Right kidney (tissue), 9 donors: ENCODE measurements around the gene TOP3B.

ENCODE experiments used
- DNase-seq: peaks from one replicate; pipeline ENCODE4 v3.0.0-alpha.2; 2016
- long read RNA-seq, 8 donors: transcript quantifications; one replicate each; lab custom pipeline, GENCODE V29; 2026

The TOP3B gene
- long read RNA-seq, donor 1, partial matches to known transcripts, result 10 of 11 reads
- long read RNA-seq, donor 1, other reads (novel, unspliced or antisense), result 0 of 11 reads
- long read RNA-seq, donor 2, partial matches to known transcripts, result 0 of 1 reads
- long read RNA-seq, donor 2, other reads (novel, unspliced or antisense), result 0 of 1 reads
- long read RNA-seq, donor 3, result 0 reads
- long read RNA-seq, donor 4, partial matches to known transcripts, result 10 of 12 reads
- long read RNA-seq, donor 4, other reads (novel, unspliced or antisense), result 0 of 12 reads
- long read RNA-seq, donor 5, partial matches to known transcripts, result 8 of 12 reads
- long read RNA-seq, donor 5, other reads (novel, unspliced or antisense), result 0 of 12 reads
- long read RNA-seq, donor 6, partial matches to known transcripts, result 6 of 8 reads
- long read RNA-seq, donor 6, other reads (novel, unspliced or antisense), result 0 of 8 reads
- long read RNA-seq, donor 7, transcript TOP3B-201 (18 exons, 2,863 nt), result major isoform, 5 of 6 reads
- long read RNA-seq, donor 7, partial matches to known transcripts, result 0 of 6 reads
- long read RNA-seq, donor 7, other reads (novel, unspliced or antisense), result 0 of 6 reads
- long read RNA-seq, donor 8, partial matches to known transcripts, result 10 of 11 reads
- long read RNA-seq, donor 8, other reads (novel, unspliced or antisense), result 0 of 11 reads

GRCh38 chr22:21982338-21982965 is at the start of gene TOP3B:
TSS of gene TOP3B (minus strand) at chr22:21982787. CDS start at chr22:21975709, 7,078 bp downstream.
- DNase-seq, result peak; percentile 81

- no peak for DNase-seq
Measured at GRCh38 chr22:22031183-22031945, 48.8 kb upstream of the TOP3B start.

- no peak for DNase-seq
Measured at GRCh38 chr22:22030493-22031182, 48.1 kb upstream of the TOP3B start.

GRCh38 chr22:22027955-22028354 is 45.4 kb upstream of the TOP3B start:
- DNase-seq, result no peak

- DNase-seq, result no peak
Measured at GRCh38 chr22:22026157-22026831, 43.7 kb upstream of the TOP3B start.

- no peak for DNase-seq
Measured at GRCh38 chr22:22025320-22026156, 43.0 kb upstream of the TOP3B start.

- DNase-seq, result no peak
Measured at GRCh38 chr22:22024440-22024839, 41.9 kb upstream of the TOP3B start.

GRCh38 chr22:22023581-22024137 is 41.1 kb upstream of the TOP3B start:
- DNase-seq, result no peak

GRCh38 chr22:22022947-22023534 is 40.5 kb upstream of the TOP3B start:
- DNase-seq, result no peak

GRCh38 chr22:22022255-22022840 is 39.8 kb upstream of the TOP3B start:
- DNase-seq, result no peak

GRCh38 chr22:22021162-22021750 is 38.7 kb upstream of the TOP3B start:
- DNase-seq, result no peak

GRCh38 chr22:22020425-22020852 is 37.9 kb upstream of the TOP3B start:
- no peak for DNase-seq

GRCh38 chr22:22019659-22020424 is 37.3 kb upstream of the TOP3B start:
- no peak for DNase-seq

GRCh38 chr22:22018825-22019658 is 36.5 kb upstream of the TOP3B start:
- no peak for DNase-seq

- no peak for DNase-seq
Measured at GRCh38 chr22:22015631-22016030, 33.0 kb upstream of the TOP3B start.

- no peak for DNase-seq
Measured at GRCh38 chr22:22014285-22014659, 31.7 kb upstream of the TOP3B start.
